Measurements from ENCODE around the gene LILRB3.
"Not testable (repeated sequence)": the region's sequence is repeated elsewhere in the genome, so short reads cannot be mapped to it uniquely, and the experiment has no call there.

The LILRB3 gene

GRCh38 chr19:54222474-54223276 lies at the start of gene LILRB3:
Gene LILRB3, minus strand, starts transcription at chr19:54223007. Its CDS starts 31 bp downstream, at chr19:54222976.
- not testable (repeated sequence) for DNase-seq

- DNase-seq = not testable (repeated sequence)
Observed at GRCh38 chr19:54272181-54272580, 49.4 kb upstream of the LILRB3 start.

GRCh38 chr19:54271587-54271986 lies 48.8 kb upstream of the LILRB3 start:
- not testable (repeated sequence) for DNase-seq

GRCh38 chr19:54271106-54271505 lies 48.3 kb upstream of the LILRB3 start:
- DNase-seq = no peak

GRCh38 chr19:54268936-54269335 lies 46.1 kb upstream of the LILRB3 start:
- no peak for DNase-seq

- no peak for DNase-seq
Observed at GRCh38 chr19:54266133-54266532, 43.3 kb upstream of the LILRB3 start.

GRCh38 chr19:54262470-54262869 lies 39.7 kb upstream of the LILRB3 start:
- DNase-seq = no peak

GRCh38 chr19:54262066-54262465 lies 39.3 kb upstream of the LILRB3 start:
- DNase-seq = no peak

- no peak for DNase-seq
Observed at GRCh38 chr19:54257116-54257480, 34.3 kb upstream of the LILRB3 start, which contains the start of gene LILRB5. Gene LILRB5, minus strand, starts transcription at chr19:54257273. Its CDS starts 80 bp downstream, at chr19:54257193.

- no peak for DNase-seq
Observed at GRCh38 chr19:54256250-54257115, 33.7 kb upstream of the LILRB3 start.

GRCh38 chr19:54255105-54255775 lies 32.4 kb upstream of the LILRB3 start:
- no peak for DNase-seq

- no peak for DNase-seq
Observed at GRCh38 chr19:54254195-54254906, 31.5 kb upstream of the LILRB3 start.

GRCh38 chr19:54253331-54254194 lies 30.8 kb upstream of the LILRB3 start:
- no peak for DNase-seq

- DNase-seq = no peak
Observed at GRCh38 chr19:54252845-54253244, 30.0 kb upstream of the LILRB3 start.

- no peak for DNase-seq
Observed at GRCh38 chr19:54252243-54252642, 29.4 kb upstream of the LILRB3 start.

GRCh38 chr19:54248016-54248601 lies 25.3 kb upstream of the LILRB3 start:
- DNase-seq = no peak

GRCh38 chr19:54247106-54247930 lies 24.5 kb upstream of the LILRB3 start:
- DNase-seq = no peak

GRCh38 chr19:54245936-54246335 lies 23.1 kb upstream of the LILRB3 start:
- DNase-seq = no peak

GRCh38 chr19:54243809-54244208 lies 21.0 kb upstream of the LILRB3 start:
- not testable (repeated sequence) for DNase-seq

- not testable (repeated sequence) for DNase-seq
Observed at GRCh38 chr19:54242646-54243045, 19.8 kb upstream of the LILRB3 start, which contains the start of gene LILRA6. Gene LILRA6, minus strand, starts transcription at chr19:54242790.

All from NCI-H1048 (cell line).